NB4 (cell line): ENCODE data around the gene RSAD1.

Experiments
- DNase-seq: peaks from one replicate; pipeline ENCODE4 v3.0.0; 2010; ENCODE audit warnings: low read depth
- H3K4me3 ChIP-seq: one replicate; pipeline ENCODE4 v1.5.1; 2011; ENCODE audit warnings: mild to moderate bottlenecking, low read depth, low read length, moderate library complexity
- MYC ChIP-seq: IDR thresholded peaks from 2 replicates; pipeline ENCODE4 v1.6.1; 2011; ENCODE audit warnings: low read depth, low read length
- POLR2A ChIP-seq: IDR thresholded peaks from 2 replicates; pipeline ENCODE4 v1.6.1; 2011; ENCODE audit warnings: mild to moderate bottlenecking; ENCODE audit not compliant: insufficient read length; ENCODE audit errors: extremely low read depth
- TF ChIP-seq, protein P1 (sequence below): IDR thresholded peaks from one replicate; pipeline ENCODE4 v1.5.1; 2012; ENCODE audit warnings: low read depth, low read length
- TF ChIP-seq, protein P2 (sequence below): IDR thresholded peaks from 2 replicates; pipeline ENCODE4 v1.6.1; 2011; ENCODE audit warnings: low read depth, low read length

The RSAD1 gene

DNA sequence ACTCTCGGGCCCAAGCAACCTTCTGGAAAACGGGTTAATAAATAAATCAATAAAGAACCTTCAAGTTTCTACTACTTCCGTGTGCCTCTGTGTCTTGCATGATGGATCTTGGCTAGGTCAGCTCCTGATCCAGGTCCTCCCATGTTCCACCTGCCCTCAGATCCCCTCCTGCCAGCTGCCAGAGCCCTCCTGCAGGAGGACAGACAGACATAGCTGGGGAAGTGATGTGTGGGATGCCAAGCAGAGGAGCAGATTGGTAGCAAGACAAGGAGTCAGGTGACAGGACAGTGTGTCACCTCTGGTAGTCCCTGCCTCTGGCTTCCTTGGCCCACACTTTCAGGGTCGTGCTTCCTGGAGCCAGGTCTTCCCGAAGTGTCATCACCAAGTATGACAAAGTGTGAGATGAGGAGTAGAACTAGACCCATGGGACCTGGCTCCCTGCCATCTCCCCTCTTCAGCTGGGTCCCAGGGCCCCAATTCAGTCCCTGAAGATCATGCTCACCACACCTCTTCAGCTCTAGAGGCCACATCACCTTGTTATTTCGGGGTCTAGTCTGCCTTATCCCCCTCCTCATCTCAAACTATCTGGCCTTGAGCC is 52.9 kb downstream of the RSAD1 start:
- DNase-seq: no peak
- TF ChIP-seq POLR2A (no peak), MYC (no peak)
- TF ChIP-seq, protein P1, sequence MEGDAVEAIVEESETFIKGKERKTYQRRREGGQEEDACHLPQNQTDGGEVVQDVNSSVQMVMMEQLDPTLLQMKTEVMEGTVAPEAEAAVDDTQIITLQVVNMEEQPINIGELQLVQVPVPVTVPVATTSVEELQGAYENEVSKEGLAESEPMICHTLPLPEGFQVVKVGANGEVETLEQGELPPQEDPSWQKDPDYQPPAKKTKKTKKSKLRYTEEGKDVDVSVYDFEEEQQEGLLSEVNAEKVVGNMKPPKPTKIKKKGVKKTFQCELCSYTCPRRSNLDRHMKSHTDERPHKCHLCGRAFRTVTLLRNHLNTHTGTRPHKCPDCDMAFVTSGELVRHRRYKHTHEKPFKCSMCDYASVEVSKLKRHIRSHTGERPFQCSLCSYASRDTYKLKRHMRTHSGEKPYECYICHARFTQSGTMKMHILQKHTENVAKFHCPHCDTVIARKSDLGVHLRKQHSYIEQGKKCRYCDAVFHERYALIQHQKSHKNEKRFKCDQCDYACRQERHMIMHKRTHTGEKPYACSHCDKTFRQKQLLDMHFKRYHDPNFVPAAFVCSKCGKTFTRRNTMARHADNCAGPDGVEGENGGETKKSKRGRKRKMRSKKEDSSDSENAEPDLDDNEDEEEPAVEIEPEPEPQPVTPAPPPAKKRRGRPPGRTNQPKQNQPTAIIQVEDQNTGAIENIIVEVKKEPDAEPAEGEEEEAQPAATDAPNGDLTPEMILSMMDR: no peak
- TF ChIP-seq, protein P2, sequence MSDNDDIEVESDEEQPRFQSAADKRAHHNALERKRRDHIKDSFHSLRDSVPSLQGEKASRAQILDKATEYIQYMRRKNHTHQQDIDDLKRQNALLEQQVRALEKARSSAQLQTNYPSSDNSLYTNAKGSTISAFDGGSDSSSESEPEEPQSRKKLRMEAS: no peak
- no peak overlapping the region for H3K4me3 ChIP-seq

DNA sequence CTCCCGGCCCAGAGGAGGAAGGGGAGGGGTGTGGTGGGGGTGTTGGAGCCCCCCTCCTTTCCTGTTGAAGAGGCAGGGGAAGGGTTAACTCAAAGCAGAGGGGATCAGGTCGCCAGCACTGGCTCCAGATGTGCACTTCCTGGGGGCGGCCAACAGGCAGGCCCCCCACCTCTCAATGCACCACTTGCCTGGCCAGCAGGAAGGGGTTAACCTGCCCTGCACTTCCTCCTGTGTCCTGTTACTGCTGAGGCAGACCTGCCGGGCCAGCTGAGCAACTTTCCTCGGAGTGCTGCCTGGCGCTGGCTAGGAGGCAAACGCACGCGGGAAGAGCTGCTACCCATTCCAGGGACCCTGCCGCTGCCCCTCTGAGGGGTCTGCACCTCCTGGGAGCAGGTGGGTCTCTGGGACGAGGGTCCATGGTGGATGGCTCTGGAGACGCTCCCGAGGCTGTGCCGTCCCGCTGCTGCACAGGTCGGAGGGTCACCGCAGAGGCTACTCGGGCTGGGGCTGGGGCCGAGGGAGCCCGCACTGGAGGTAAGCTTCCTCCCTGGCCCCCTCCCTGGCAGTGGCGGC is 53.9 kb downstream of the RSAD1 start, which contains the start of gene EPN3:
Gene EPN3 (plus strand): TSS at position 284 of the 573 bp plus-strand sequence. CDS start 3,822 bp downstream, outside the sequence.
- TF ChIP-seq POLR2A: no peak
- TF ChIP-seq, protein P2: no peak
- TF ChIP-seq, protein P1: no peak
- no peak for TF ChIP-seq MYC
- DNase-seq: no peak
- no peak within 1 kb of the TSS for H3K4me3 ChIP-seq

DNA sequence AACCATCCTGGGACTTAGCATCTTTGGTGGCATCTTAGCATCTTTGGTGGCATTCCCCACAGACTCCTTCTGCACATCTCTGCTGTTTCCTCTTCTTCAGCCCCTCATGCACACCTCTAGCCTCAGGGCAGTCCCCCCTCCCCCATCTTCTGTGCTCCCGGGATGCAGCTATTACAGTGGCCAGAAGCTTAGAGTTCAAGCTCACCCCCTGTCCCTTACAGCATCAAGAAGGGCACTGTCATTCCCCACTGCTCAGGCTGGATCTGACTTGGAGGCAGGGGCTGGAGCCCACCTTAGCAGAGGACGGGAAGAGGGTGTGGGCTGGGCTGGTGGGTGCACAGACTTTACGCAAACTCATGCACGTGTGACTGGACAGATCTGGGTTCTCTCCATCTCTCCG is 54.5 kb downstream of the RSAD1 start:
- no peak for DNase-seq
- no peak for TF ChIP-seq POLR2A
- no peak for TF ChIP-seq MYC
- TF ChIP-seq, protein P2: no peak
- TF ChIP-seq, protein P1: no peak
- no peak overlapping the region for H3K4me3 ChIP-seq

DNA sequence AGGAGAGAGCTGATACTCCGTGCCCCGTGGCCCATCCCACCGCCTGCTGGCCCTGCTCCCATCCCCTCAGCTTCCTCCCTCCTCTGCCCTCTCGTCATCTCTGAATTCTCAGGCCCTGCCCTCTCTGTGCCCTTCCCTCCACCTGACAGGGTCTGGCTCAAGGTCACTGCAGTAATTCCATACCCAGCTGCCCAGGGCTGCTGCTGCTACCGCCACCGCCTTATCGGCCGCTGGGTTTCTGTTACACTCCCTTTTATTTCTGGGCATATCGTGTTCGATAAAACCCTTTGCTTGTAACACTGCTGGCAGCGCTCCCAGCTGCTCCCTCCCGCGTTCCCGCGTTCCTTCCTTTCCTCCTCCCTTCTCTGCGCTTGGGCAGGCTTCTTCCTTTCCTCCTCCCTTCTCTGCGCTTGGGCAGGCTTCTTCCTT is 55.1 kb downstream of the RSAD1 start:
- DNase-seq: no peak
- H3K4me3 ChIP-seq: no peak overlapping the region
- TF ChIP-seq, protein P2: no peak
- TF ChIP-seq MYC (no peak), POLR2A (no peak)
- TF ChIP-seq, protein P1: no peak

DNA sequence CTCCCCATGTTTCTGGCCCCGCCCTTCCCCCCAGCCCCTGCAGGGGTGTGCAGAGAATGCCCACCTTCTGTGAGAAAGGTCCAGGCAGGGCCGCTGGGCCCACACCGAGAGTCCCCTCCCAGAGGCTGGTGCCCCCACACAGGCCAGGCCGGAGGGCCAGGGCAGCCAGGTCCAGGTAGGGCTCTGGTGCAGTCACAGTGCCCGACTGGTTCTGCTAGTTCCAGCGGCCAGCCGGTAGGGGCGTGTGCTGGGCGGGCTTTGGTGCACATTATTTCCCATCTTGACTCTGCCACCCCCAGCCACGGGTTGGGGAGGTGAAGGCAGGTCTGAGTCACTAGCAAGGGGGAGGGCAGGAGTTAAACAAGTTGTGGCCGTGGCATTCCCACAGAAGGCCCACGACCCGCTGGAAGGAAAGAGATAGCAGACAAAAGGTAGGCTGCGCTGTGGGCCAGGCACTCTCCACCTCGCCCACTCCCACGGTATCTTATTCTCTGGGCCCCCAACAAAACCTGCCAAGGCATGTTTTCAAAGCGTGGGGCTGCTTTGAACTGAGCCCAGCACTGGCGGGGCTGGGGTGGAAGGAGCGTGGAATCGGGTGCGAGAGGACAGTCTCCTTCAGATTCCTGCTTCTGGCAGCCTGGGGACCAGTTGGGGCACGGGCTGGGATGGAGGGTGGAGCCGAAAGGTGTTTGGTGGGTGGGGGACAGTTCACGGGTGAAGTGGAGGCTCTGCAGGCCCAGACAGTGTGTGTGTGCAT is 55.7 kb downstream of the RSAD1 start:
- TF ChIP-seq POLR2A: no peak
- TF ChIP-seq, protein P2: no peak
- no peak for TF ChIP-seq MYC
- TF ChIP-seq, protein P1: no peak
- no peak overlapping the region for H3K4me3 ChIP-seq
- no peak for DNase-seq
